HTERT RPE-1 (cell line): Measurements from ENCODE around the gene FAM222A.

Experiments used
- in situ Hi-C: fragments of 300-500 bp; cut with MboI; formaldehyde crosslinking; loops from 4 replicates; pipeline ENCODE4 v1.14.3; 2020; ENCODE audit warnings: low sequenced_read_pairs

FAM222A gene

GRCh38 chr12:109736552-109737108, 23.0 kb downstream of the FAM222A start:
- in situ Hi-C loops = no loop called here

GRCh38 chr12:109737126-109737525, 23.5 kb downstream of the FAM222A start:
- in situ Hi-C loops = no loop called here

DNA sequence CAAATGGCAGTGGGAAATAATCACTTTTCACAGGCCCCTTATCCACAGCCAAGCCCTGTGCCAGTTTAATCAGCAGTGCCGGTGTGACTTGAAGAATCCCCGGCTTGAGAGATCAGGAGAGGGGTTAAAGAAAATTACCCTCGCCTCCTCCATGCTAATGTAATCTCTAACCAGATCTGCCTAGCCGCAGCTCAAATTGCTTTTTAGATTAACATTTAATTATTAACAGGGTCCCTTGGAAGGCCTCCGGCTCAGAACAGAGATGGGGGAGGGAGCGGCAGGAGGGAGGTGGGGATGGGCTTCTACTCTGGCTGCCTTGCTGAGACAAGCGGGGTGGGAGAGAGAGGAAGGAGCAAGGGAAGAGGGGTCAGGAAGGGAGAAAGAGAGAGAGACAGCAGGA, 24.0 kb downstream of the FAM222A start:
- in situ Hi-C loops = no loop called here

- in situ Hi-C loops = no loop called here
Observed at GRCh38 chr12:109738209-109738608, 24.6 kb downstream of the FAM222A start.

DNA sequence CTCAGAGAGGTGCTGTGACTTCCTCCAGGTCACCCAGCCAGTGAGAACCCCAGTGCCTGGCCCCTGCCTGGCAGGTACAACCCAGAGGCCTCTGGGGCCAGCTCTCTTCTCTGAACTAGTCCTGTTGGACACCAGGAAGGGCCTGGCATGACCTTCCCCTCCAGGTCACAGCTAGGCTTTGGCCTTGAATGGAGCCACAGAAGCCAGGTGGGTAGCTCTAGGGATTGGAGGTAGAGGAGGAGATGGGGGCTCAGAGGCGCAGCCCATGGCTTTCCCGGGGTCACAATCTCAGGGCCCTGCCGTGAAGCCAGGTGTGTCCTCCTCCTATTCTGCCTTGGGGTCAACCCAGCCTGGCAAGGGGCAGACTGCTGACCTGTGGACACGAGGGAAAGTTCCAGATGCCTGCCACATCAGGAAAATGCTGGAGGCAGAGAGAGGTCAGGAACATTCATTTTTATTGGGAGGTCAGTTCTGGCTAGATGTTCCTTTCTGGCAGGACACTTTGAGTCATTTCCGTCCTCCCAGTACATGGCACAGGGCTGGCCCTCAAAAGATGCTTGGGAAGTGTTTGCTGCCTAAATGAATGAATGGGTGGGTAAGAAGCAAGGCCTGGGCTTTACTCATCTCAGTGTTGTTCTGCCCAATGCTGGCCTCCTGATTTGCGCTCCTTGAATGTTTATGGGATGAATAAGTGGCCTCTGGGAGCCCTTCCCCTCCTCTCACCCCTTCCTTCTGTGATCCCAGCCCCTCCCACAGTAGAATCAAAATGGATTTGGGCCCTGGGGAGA, 25.4 kb downstream of the FAM222A start:
- in situ Hi-C loops = no loop called here

- in situ Hi-C loops = no loop called here
Observed at GRCh38 chr12:109739747-109740693, 26.4 kb downstream of the FAM222A start.

GRCh38 chr12:109740694-109741245, 27.1 kb downstream of the FAM222A start:
- in situ Hi-C loops = no loop called here

DNA sequence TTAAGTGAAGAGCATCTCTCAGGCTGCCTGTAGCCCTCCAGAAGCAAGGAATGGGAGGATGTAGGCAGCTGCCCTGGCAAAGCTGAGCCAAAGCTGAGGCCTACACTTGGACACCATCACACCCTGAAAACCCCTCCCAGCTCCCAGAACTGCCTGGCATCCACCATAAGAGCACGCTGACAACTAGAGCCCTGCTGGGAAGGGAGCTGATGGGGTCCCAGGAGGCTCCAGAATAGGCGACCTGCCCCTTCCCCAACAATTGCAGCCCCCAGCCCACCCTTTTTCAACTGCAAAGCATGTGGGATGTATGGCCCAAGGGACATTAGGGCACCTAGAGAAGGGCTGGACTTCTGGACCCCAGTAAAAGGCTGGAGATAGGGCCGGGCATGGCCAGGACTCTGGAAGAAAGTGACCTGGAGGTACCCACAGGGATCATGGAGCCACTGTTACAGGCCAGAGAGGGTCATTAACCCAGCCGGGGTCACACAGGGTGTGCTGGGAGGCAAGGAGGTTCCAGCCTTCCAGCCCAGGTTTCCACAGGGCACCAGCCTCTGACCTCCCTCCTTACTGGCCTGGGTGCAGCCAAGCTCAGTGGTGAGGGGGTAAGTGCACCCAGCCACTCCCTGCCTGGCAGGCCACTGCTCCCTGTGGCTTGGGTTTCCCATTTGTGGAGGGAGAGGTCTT, 27.8 kb downstream of the FAM222A start:
- in situ Hi-C loops = no loop called here

DNA sequence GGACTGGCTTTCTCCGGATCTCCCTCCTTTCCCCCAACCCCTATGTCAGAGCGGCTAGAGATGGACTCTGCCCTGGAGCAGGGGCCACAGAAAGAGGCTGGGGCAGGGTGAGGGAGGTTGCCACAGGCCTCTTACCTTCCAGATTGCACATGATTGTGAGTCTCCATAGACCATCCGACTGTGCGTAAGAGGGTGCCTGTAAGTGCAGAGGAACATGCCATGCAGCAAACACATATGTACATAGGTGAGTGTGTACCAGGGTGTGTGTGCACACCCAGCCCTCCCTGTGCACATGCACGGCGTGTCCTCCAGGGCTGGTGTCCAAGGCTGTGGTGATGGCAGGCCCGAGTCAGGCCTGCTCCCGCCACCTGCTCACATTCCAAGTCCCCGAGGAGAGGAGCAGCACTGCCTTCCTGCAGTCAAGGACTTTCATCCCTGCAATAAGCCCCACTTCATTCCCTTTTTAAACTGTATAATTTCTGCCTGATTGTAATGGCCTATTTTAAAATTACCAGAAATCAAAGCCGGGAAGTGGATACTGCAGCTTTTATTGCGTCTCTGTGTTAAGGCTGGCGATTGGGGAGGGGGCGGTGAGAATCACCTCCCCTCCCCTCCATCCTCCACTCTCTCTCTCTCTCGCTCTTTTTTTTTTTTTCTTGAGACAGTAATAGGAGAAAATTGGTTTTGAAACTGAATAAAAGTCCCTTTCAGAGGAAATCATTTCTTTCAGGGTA, 28.5 kb downstream of the FAM222A start:
- in situ Hi-C loops = no loop called here

DNA sequence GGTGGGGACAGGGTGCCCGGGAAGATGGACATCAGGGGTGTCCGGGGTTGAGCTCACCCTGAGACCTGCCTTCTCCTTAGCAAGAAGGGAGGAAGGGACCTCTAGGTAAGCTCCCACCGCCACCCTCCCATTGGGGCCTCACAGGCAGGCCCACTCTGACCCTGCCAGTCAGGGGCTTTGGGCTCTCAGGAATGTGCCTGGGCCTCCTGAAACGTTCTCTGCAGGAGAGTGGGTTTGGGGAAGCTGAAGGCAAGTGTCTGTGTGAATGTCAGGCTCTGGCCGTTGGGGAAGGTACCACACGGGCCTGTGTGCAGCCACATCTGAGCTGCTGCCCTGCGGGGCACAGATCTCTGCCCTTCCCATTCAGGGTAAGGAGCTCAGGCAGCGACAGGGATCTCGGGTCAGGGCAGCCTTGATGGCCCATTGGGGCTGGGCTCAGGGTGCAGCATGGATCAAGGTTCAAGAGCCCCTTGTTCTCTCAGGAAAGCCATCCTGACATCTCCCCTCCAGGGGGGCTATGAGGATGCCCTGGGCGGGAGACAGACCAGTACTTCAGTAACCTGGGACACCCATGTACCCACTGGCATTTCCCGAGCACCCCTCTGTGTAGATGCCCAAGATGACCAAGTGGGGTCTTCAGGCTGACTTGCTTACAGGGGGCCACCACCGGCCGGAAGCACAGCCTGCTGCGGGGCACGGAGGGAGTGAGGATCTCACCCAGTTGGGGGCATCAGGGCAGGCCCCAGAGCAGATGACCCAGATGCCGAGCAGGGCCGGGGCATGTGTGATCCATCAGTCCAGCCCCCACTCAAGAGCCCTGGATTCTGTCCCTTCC, 29.7 kb downstream of the FAM222A start:
- in situ Hi-C loops = no loop called here

GRCh38 chr12:109744026-109744425, 30.4 kb downstream of the FAM222A start:
- in situ Hi-C loops = no loop called here

DNA sequence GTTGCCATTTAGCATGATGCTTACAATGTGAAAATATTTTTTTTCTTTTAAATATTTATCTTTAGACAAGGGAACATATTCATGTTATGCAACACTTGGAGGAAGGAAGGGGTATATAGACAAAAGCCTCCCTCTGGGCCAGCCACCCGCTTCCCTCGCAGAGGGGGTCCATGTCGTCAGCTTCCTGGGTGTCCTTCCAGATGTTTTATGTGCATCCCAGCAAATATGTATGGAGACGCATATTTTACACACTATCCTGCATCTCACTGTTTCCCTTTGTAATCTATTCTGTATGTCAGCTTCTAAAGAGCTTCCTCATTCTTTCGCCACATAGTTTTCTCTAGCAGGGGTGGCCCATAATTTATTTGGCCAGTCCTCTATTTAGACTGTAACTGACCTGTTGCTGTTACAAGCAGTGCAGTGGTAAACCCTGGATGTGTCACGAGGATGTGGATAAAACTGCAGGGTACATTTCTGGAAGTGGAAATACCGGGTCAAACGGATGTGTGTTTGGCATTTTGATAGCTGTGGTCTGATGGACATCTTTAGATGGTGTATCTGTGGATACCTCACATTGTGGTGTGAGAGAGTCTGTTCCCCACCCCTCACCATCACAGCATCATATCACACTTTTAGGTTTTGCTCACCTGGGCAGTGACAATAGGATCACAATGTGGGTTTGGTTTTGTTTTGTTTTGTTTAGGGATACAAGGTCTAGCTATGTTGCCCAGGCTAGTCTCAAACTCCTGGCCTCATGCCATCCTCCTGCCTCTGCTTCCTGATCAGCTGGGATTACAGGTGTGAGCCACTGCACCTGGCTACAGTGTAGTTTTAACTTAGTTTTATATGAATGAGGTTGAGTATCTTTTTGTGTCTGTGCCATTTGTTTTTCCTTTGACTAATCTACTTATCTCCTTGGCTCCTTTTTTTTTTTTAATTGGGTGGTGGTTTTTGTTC, 31.6 kb downstream of the FAM222A start:
- in situ Hi-C loops = no loop called here

DNA sequence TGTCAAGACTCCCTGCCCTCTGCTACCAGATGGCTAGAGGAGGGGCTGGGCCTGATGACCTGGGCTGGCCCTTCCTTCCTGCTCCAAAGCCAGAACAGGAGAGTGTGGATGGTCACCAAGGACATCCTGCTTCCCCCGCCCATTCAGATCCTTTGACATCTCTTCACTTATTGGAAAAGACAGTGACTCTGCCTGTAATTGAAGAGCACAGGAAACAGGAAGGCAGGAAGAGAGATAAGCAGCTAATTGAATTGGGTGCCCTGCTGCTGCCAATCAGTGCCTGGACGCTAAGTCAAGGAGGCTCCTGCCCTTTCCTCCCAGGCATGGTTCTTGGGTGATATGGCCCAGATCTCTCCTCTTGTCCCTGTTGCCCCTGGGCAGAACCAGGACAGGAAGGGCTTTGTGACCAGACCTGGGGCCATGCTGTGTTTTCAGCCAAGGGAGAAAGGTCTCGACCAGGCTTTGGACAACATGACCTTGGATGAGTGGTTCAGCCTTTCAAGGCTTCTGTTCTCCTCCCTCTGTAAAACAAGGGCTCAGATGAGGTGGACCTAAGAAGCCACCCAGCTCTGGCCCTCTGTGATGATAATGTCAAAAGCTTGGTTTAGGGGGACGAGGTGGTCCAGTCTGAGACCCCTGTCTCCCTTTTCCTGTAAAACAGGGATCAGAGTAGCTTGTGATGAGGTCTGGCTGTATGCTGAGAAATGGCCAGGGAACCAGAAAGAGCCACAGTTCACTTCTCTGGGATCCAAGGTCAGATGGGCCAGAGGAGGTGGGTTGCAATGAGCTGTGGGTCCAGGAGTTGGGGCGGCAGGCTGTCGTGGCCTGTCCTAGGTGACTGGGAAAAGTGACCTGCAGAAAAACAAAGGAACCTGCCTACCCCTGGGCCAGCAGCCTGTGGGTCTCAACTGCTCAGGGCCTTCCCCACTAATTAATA, 38.8 kb downstream of the FAM222A start:
- in situ Hi-C loops = no loop called here

GRCh38 chr12:109753054-109753401, 39.4 kb downstream of the FAM222A start:
- in situ Hi-C loops = no loop called here

- in situ Hi-C loops = no loop called here
Observed at GRCh38 chr12:109753959-109754358, 40.3 kb downstream of the FAM222A start.

DNA sequence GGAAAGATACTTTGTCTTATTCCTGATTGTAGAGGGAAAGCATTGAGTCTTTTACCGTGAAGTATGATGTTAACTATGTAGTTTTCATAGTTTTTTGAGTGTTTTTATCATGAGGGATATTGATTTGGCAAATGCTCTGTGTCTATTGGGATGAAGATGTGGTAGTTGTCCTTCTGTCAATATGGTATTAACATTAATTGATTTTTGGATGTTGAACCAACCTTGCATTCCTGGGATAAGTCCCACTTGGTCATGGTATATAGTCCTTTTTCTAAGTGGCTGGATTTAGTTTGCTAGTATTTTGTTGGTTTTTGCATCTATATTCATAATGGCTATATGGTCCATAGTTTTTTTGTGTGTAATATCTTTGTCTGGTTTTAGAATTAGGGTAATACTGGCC, 42.8 kb downstream of the FAM222A start:
- in situ Hi-C loops = no loop called here

DNA sequence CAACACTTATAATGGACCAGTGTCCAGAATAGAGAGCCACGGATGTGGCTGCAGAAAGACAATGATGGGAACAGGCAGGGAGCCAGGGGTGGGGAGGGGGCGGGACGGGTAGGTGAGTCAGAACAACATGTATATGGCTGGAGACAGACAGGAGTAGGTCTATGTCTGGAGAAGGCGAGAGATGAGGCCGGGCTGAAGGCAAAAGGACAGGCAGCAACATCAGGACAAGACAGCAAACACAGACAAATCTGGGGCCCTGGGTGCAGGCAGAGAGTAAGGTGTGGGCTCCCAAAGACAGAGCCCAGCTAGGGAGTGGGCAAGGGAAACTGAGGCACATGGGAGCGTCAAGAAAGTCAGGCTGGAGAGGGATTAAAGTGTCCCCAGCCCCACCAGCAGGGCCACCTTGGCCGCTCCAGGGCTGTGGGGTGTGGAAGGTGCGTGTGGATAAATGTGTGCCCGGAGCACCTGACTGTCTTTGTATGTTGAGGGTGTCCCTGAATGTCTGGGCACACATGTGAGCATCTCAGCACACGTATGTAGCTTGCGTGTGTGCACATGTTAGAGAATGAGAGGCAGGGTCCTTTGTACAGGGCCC, 44.1 kb downstream of the FAM222A start:
- in situ Hi-C loops = no loop called here
